Thyroid gland (tissue), 4 donors: ENCODE results near the gene EEFSEC.

Experiments
- POLR2A ChIP-seq, 2 donors: fragments of 450-650 bp; IDR thresholded peaks; one replicate each; pipeline ENCODE4 v1.6.1; 2017; ENCODE audit warnings: antibody characterized with exemption in 2 of 2, mild to moderate bottlenecking in 2 of 2, moderate library complexity in 1 of 2
- TF ChIP-seq, protein P1 (sequence below), 6 experiments: fragments of 200-600 bp in 3 of 6; fragments of 450-650 bp in 3 of 6; sonication (generic) in 3 of 6; IDR thresholded peaks; one replicate each; pipeline ENCODE4 v1.5.1; 2016 to 2019; ENCODE audit warnings: antibody characterized with exemption in 6 of 6, mild to moderate bottlenecking in 2 of 6, inconsistent platforms in 1 of 6, moderate library complexity in 1 of 6

DNA sequence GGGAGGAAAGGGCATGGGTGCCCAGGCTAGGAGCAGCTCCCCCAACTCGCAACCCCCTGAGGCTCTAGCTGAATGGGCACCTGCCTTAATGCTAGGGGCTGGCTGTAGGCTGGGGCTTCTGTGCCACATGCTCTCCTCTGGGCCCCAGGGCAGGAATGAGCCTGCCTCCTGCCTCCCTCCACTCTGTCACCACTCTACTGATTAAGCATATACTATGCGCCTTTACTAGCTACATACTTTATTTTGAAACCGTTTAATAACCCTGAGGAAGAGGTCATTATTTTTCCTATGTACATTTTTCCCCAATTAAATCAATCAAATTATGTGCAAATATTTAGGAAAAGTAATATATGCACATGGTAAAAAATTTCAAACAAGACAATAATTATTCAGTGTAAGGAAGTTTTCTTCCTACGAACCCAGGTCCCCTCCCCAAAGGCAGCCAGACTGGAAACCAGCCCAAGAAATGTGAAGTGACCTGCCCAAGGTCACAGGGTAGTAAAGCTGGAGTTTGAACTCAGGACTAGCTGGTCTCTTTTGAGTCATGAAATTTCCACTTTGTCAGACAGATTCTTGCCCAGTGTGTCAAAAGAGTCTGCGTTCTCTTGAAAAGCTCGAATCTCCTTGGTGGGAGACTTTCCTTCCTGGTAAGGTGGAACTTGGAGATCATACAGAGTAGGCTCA is 190.9 kb downstream of the EEFSEC start:
- TF ChIP-seq, protein P1, sequence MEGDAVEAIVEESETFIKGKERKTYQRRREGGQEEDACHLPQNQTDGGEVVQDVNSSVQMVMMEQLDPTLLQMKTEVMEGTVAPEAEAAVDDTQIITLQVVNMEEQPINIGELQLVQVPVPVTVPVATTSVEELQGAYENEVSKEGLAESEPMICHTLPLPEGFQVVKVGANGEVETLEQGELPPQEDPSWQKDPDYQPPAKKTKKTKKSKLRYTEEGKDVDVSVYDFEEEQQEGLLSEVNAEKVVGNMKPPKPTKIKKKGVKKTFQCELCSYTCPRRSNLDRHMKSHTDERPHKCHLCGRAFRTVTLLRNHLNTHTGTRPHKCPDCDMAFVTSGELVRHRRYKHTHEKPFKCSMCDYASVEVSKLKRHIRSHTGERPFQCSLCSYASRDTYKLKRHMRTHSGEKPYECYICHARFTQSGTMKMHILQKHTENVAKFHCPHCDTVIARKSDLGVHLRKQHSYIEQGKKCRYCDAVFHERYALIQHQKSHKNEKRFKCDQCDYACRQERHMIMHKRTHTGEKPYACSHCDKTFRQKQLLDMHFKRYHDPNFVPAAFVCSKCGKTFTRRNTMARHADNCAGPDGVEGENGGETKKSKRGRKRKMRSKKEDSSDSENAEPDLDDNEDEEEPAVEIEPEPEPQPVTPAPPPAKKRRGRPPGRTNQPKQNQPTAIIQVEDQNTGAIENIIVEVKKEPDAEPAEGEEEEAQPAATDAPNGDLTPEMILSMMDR (IDR thresholded peaks at IDR 0.05) = no peak
- TF ChIP-seq POLR2A (IDR thresholded peaks at IDR 0.05) = no peak
